IPS DF 6.9 (cell line): ENCODE measurements around the gene RAD17.
A peak's percentile ranks its signal among the peaks of the same experiment; 100 is the strongest.
"Not testable (repeated sequence)": the region's sequence is repeated elsewhere in the genome, so short reads cannot be mapped to it uniquely, and the experiment has no call there.

Experiments
- DNase-seq: peaks from one replicate; pipeline ENCODE4 v3.0.0-alpha.2; 2013; ENCODE audit warnings: low read depth, low spot score
- H3K27ac ChIP-seq: one replicate; pipeline ENCODE4 v1.5.1; 2013; ENCODE audit warnings: low read length, control low read depth
- H3K27me3 ChIP-seq: 2 replicates; pipeline ENCODE4 v1.6.1; 2013; ENCODE audit warnings: mild to moderate bottlenecking, low read length; ENCODE audit not compliant: control insufficient read depth, insufficient read depth
- H3K36me3 ChIP-seq: 2 replicates; pipeline ENCODE4 v1.6.1; 2013; ENCODE audit warnings: low read length; ENCODE audit not compliant: control insufficient read depth, insufficient read depth
- H3K4me1 ChIP-seq: 2 replicates; pipeline ENCODE4 v1.6.1; 2013; ENCODE audit warnings: low read length; ENCODE audit not compliant: control insufficient read depth, insufficient read depth
- H3K4me3 ChIP-seq: 2 replicates; pipeline ENCODE4 v1.5.1; 2013; ENCODE audit warnings: mild to moderate bottlenecking, low read length
- H3K9me3 ChIP-seq: 2 replicates; pipeline ENCODE4 v1.6.1; 2013; ENCODE audit warnings: low read length, inconsistent platforms; ENCODE audit not compliant: control insufficient read depth, insufficient read depth
- WGBS: extraction: QIAGEN DNeasy Blood & Tissue Kit; methylation state at CpG from one replicate; pipeline ENCODE4 v1.1.7; 2013; ENCODE audit warnings: mixed read lengths, missing lambda C conversion rate; ENCODE audit not compliant: insufficient read length, insufficient coverage; 5-methylcytosine and 5-hydroxymethylcytosine counted together

Gene RAD17

DNA sequence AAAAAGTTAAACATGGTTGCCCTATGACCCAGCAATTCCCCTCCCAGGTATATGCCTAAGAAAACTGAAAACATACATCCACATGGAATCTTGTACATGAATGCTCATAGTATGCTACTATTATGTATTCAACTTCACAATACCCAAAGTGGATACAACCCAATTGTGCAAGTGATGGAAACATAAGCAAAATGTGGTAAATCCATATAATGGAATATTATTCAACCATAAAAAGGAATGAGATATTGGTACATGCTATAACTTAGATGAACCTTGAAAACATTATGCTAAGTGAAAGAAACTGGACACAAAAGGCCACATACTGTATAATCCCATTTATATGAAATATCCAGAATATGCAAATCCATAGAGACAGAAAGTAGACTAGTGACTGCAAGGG is 19.0 kb upstream of the RAD17 start:
- 0 out of 2 replicates have a peak, but pooled peaks cover 2% of the 10 kb centered on the region for H3K36me3 ChIP-seq
- H3K27me3 ChIP-seq = no peaks in the 10 kb centered on the region
- no peaks in the 10 kb centered on the region for H3K4me1 ChIP-seq
- DNase-seq = no peak
- no peaks in the 10 kb centered on the region for H3K9me3 ChIP-seq
- no peak overlapping the region for H3K27ac ChIP-seq
- no peak overlapping the region for H3K4me3 ChIP-seq

GRCh38 chr5:69359699-69360098 is 9.9 kb upstream of the RAD17 start:
- no peak overlapping the region for H3K4me3 ChIP-seq

GRCh38 chr5:69360442-69360841 is 9.2 kb upstream of the RAD17 start:
- Histone ChIP-seq H3K9me3 (no peaks in the 10 kb centered on the region), H3K27me3 (no peaks in the 10 kb centered on the region), H3K27ac (no peak overlapping the region), H3K4me1 (no peaks in the 10 kb centered on the region), H3K4me3 (no peak overlapping the region), H3K36me3 (peaks cover 3% of the 10 kb centered on the region; the same call in 1 of the 2 replicates)
- WGBS = no CpG with 5 or more reads among the region's 1 CpG
- no peak for DNase-seq

More at GRCh38 chr5:69359699-69360098, 9.9 kb upstream of the RAD17 start:
- DNase-seq = no peak
- H3K27ac ChIP-seq = no peak overlapping the region
- no peaks in the 10 kb centered on the region for H3K4me1 ChIP-seq
- H3K27me3 ChIP-seq = no peaks in the 10 kb centered on the region
- H3K9me3 ChIP-seq = no peaks in the 10 kb centered on the region
- no CpG with 5 or more reads among the region's 3 CpGs for WGBS
- H3K36me3 ChIP-seq = 0 out of 2 replicates have a peak, but pooled peaks cover 2% of the 10 kb centered on the region

- WGBS = no CpG with 5 or more reads among the region's 3 CpGs
- DNase-seq = no peak
- peaks cover 3% of the 10 kb centered on the region; the same call in 1 of the 2 replicates for H3K36me3 ChIP-seq
- no peak overlapping the region for H3K4me3 ChIP-seq
- H3K27ac ChIP-seq = no peak overlapping the region
- H3K4me1 ChIP-seq = no peaks in the 10 kb centered on the region
- no peaks in the 10 kb centered on the region for H3K9me3 ChIP-seq
- H3K27me3 ChIP-seq = no peaks in the 10 kb centered on the region
Measured at GRCh38 chr5:69364414-69364813, 5.2 kb upstream of the RAD17 start.

DNA sequence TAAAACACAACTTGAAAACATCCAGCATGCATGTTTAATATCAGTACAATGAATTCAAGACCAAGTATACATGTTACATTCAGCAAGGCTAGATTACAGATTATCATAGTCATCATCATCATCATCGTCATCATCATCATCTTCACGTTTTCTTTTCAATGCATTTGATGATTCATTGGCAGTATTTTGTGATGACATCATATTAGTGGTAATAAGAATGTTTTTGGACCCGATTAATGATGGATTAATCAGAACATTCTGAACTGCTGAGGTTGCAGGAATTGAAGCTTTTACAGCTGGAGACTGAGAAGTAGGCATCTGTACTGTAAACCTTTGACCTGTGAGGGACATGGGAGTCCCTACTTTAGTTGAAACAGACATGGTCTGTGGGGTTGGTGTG is 4.8 kb upstream of the RAD17 start:
- Histone ChIP-seq H3K36me3 (peaks cover 3% of the 10 kb centered on the region; the same call in 1 of the 2 replicates), H3K27ac (no peak overlapping the region), H3K4me3 (no peak overlapping the region), H3K4me1 (no peaks in the 10 kb centered on the region), H3K27me3 (no peaks in the 10 kb centered on the region), H3K9me3 (no peaks in the 10 kb centered on the region)
- WGBS = no CpG with 5 or more reads among the region's 3 CpGs
- DNase-seq = no peak

DNA sequence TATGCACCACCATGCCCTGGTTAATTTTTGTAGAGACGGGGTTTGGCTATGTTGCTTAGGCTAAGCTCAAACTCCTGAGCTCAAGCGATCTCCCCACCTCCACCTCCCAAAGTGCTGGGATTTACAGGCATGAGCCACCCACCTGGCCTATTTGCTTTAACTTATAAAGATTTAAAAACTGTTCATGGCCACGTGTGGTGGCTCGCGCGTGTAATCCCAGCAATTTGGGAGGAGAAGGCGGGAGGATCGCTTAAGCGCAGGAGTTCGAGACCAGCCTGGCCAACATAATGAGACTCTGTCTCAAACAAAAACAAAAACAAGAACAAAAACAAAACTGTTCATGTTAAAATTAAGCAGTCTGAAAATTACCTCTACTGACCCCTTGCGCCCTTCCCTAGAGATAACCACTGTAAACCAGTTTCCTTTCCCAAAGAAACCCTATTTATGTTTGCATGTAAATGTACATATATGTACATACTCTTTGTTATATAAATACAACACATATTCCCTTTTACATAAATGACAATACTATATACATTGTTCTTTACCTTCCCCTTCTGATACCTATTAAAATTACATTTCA is 1.8 kb upstream of the RAD17 start:
- Histone ChIP-seq H3K36me3 (peaks cover 3% of the 10 kb centered on the region; the same call in 1 of the 2 replicates), H3K4me1 (no peaks in the 10 kb centered on the region), H3K9me3 (no peaks in the 10 kb centered on the region), H3K27ac (no peak overlapping the region), H3K27me3 (no peaks in the 10 kb centered on the region), H3K4me3 (no peak overlapping the region)
- no peak for DNase-seq
- whole genome bisulfite sequencing = no CpG with 5 or more reads among the region's 11 CpGs

- Histone ChIP-seq H3K27me3 (no peaks in the 10 kb centered on the region), H3K27ac (no peak overlapping the region), H3K4me1 (no peaks in the 10 kb centered on the region), H3K4me3 (peak overlapping the region; percentile 85), H3K36me3 (peaks cover 3% of the 10 kb centered on the region; the same call in 1 of the 2 replicates), H3K9me3 (no peaks in the 10 kb centered on the region)
- DNase-seq = no peak
- WGBS = no CpG with 5 or more reads among the region's 39 CpGs
Measured at GRCh38 chr5:69368458-69369339, 919 bp upstream of the RAD17 start.

DNA sequence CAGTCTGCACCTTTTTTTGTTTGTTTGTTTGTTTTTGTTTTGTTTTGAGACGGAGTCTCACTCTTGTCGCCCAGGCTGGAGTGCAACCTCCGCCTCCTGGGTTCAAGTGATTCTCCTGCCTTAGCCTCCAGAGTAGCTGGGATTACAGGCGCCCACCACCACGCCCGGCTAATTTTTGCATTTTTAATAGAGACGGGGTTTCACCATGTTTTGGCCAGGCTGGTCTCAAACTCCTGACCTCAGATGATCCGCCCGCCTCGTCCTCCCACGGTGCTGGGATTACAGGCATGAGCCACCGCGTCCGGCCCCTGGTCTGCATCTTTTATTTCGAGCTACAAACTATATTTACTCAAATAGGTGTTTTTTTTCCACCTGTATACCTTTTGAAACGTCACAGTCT is 717 bp downstream of the RAD17 start:
- not testable (repeated sequence) for H3K27ac ChIP-seq, H3K9me3 ChIP-seq, DNase-seq, H3K4me1 ChIP-seq, H3K27me3 ChIP-seq, H3K36me3 ChIP-seq
- no CpG with 5 or more reads among the region's 16 CpGs for WGBS
- H3K4me3 ChIP-seq = peak overlapping the region; percentile 85; the same call in 1 of the 2 replicates

GRCh38 chr5:69372394-69372793 is 2.8 kb downstream of the RAD17 start:
- DNase-seq = no peak
- no peaks in the 10 kb centered on the region for H3K27me3 ChIP-seq
- no peaks in the 10 kb centered on the region for H3K9me3 ChIP-seq
- H3K4me1 ChIP-seq = no peaks in the 10 kb centered on the region
- peaks cover 3% of the 10 kb centered on the region; the same call in 1 of the 2 replicates for H3K36me3 ChIP-seq
- no peak overlapping the region for H3K27ac ChIP-seq
- no CpG with 5 or more reads among the region's 5 CpGs for WGBS
- H3K4me3 ChIP-seq = no peak overlapping the region

DNA sequence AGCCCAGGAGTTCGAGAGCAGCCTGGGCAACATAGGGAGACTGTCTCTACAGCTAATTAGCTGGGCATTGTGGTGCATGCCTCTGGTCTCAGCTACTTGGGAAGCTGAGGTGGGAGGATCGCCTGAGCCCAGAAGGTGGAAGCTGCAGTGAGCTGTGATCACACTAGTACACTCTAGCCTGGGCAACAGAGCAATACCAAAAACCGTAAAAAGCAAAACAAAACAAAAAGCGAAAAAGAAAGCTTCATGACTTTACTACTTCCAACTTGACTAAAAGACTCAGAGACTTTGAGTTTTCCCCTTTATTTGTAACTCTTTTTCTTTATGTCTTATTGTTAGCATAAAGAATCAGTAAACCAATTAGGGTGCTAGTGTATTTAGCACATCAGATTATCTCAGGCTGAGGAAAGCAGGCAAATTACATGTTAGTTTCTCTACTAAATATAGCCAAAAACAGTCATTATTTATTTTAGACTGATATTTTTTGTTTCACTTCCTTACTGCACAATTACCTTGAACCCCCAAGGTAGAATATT is 5.4 kb downstream of the RAD17 start:
- Histone ChIP-seq H3K9me3 (no peaks in the 10 kb centered on the region), H3K4me3 (no peak overlapping the region), H3K27ac (no peak overlapping the region), H3K27me3 (no peaks in the 10 kb centered on the region), H3K4me1 (no peaks in the 10 kb centered on the region), H3K36me3 (peaks cover 3% of the 10 kb centered on the region; the same call in 1 of the 2 replicates)
- no CpG with 5 or more reads among the region's 4 CpGs for WGBS
- no peak for DNase-seq
